Activated gamma-delta T cell treated with Interleukin-2 at 50 U/mL for 16 hours (primary cell): ENCODE measurements around the gene TMCO6.
"Not testable (repeated sequence)": the region's sequence is repeated elsewhere in the genome, so short reads cannot be mapped to it uniquely, and the experiment has no call there.

ENCODE experiments used
- DNase-seq: peaks from one replicate; pipeline ENCODE4 v3.0.0-alpha.2; 2020

The TMCO6 gene

GRCh38 chr5:140631036-140631417 is 8.2 kb upstream of the TMCO6 start:
- no peak for DNase-seq

GRCh38 chr5:140631831-140632365 is 7.4 kb upstream of the TMCO6 start:
- DNase-seq = peak; percentile 15

GRCh38 chr5:140632366-140633020 is 6.8 kb upstream of the TMCO6 start:
- DNase-seq = peak; percentile 34

DNA sequence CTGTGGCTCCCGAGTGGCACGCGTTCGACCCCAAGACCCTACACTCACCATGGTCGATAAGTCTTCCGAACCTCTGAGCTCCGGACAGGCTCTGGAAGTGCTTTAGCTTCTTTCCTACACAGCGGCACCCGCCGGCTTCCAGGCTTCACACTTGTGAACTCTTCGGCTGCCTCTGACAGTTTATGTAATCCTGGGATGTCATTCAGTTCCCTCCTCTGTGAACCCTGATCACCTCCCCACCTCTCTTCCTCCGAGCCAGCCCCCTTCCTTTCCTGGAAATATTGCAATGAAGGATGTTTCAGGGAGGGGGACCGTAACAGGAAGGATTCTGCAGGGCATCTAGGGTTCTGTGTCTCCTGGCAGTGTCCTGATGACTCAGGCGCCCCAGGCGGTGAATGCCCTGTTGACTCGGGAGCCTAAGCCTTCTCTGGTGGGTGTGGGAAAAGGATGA is 6.2 kb upstream of the TMCO6 start, which contains the start of gene CD14:
CD14 (minus strand) TSS at position 155 of the 451 bp plus-strand sequence; CDS start at position 51, 104 bp downstream.
- no peak for DNase-seq

- DNase-seq = no peak
These were observed 5.8 kb upstream of the TMCO6 start for GRCh38 chr5:140633501-140633900.

DNA sequence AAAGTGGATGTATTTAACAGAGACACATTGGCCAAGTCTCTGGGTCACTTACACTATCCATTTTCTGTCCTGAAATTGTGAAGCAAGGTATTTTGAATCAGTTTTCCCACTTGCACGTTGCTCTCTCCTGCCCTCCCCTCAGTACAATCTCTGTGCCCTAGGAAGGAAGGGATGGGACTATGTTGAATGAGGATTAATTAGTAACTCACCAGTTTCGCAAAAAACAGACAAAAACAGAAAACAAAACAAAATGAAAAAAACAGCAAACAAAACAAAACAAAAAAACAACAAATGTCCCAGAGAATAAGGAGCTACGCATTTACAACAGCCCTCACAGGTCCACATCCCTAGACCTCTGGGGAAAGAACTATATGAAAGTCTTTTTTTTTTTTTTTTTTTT is 5.1 kb upstream of the TMCO6 start:
- no peak for DNase-seq

- no peak for DNase-seq
These were observed 3.7 kb upstream of the TMCO6 start for GRCh38 chr5:140635291-140636257.

DNA sequence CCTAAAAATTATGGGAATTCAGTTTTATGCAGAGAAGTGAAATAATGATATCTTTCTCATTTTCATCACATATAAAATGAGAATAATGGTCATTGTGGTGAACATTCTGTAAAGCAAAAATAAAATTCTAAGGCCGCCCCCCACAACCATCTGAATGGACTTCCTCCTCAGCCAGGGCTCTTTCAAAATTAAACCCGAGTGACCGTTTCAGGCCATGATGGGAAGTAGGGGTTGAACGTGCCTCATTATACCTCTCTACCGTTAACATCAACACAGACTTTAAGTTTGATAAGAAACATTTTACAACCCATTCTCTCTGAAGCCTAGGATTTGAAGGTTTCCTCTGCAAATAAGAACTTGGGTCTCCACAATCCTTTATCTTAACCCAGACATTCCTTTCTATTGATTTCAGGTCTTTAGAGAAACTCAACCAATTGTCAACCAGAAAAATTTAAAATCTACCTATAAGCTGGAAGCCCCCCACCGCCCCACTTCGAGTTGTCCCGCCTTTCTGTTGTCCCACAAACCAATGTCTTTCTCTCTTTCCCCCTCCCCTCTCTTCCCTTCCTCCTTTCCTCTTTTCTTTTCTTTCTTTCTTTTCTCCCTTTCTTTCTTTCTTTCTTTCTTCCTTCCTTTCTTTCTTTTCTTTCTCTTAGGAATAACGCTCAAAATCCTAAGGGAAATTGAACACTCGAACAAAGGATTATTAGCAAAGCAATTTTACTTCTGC is 1.7 kb upstream of the TMCO6 start:
- DNase-seq = no peak

DNA sequence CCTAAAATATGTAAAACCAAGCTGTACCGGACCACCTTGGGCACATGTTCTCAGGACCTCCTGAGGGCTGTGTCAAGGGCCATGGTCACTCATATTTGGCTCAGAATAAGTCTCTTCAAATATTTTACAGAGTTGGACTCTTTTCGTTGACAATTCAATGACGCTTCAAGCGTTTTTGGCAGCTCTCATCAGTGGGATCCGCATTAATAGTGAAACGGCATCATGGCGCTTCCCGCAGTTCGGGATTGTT is 428 bp upstream of the TMCO6 start:
- not testable (repeated sequence) for DNase-seq

DNA sequence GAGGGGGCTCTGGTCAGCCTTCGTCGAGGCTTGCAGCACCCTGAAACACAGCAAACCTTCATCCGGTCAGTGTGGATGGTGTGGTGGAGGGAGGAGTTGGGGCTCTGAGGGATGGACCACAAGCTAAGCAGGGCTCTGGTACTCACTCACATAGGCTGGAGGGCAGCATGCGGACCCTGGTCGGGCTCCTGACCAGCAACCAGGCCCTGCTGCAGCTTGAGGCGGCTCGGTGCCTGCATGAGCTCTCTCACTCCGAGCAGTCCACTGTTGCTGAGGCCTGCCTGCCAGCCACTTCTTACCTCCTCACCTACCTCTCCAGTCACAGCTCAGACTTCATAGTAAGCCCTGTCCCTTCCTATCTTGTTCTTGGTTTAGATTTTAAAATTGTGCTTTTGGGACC is 2.5 kb downstream of the TMCO6 start:
- no peak for DNase-seq

DNA sequence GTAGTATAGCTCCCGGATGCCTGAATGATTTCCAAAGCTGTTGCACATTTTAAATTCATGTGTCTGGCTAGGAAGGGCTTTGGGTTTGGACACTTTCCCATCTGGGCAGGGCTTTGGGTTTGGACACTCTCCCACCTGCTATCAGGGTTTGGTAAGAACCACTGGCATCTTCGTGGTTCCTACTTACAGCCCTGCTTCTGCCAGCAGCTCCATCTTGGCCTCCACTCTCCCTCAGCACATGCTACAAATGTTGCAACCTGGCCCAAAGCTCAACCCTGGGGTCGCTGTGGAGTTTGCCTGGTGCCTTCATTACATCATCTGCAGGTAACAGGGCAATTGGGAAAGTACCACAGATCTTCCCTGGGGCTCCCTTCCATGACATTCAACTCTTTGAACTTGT is 3.5 kb downstream of the TMCO6 start:
- no peak for DNase-seq

DNA sequence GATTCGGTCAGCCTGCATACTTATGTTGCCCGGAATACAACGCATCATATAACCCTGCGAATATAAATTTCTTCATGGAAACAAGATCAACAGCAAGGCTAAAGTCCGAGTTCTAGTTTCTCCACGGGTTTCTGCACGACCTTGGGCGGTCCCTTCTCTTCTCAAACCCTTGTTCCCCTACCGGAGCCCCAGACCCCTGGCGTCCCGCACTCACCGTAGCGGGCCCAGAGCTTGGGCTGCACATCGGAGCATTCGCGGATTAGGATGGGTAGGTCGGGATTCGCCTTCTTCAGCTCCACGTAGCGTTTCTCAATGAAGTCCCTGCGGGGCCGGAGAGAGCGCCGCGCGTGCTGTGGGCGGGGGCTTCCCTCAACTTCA is 7.8 kb downstream of the TMCO6 start:
- no peak for DNase-seq

DNA sequence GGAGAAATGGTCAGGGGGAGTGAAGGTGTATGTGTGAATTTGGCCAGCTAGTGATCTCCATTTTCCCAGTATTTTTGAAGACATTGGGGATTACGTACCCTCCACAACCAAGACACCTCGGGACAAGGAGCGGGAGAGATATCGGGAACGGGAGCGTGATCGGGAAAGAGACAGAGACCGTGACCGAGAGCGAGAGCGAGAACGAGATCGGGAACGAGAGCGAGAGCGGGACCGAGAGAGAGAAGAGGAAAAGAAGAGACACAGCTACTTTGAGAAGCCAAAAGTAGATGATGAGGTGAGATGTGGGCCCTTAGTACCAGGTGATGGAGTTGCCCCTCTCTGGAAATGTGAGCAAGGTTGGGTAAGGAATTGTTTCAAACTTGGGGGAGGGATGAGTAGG is 19.6 kb downstream of the TMCO6 start:
- no peak for DNase-seq

DNA sequence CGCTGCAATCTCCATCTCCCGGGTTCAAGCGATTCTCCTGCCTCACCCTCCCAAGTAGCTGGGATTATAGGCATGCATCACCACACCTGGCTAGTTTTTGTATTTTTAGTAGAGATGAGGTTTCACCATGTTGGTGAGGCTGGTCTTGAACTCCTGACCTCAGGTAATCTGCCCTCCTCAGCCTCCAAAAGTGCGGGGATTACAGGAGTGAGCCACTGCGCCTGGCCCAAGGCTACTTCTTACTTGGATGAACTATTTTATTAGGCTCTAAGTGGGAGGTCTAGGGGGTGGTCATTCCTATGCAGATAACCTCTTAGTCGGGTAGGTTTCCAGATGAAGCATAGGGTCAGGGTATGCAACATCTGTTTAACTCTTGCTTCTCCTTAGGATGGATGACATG is 21.1 kb downstream of the TMCO6 start:
- not testable (repeated sequence) for DNase-seq

- DNase-seq = no peak
These were observed 24.7 kb downstream of the TMCO6 start for GRCh38 chr5:140664030-140664358.

- peak; percentile 96 for DNase-seq
These were observed 25.3 kb downstream of the TMCO6 start, which contains the start of gene WDR55 for GRCh38 chr5:140664359-140665119. WDR55 (plus strand) TSS chr5:140664904; CDS start chr5:140664913, 9 bp downstream.

DNA sequence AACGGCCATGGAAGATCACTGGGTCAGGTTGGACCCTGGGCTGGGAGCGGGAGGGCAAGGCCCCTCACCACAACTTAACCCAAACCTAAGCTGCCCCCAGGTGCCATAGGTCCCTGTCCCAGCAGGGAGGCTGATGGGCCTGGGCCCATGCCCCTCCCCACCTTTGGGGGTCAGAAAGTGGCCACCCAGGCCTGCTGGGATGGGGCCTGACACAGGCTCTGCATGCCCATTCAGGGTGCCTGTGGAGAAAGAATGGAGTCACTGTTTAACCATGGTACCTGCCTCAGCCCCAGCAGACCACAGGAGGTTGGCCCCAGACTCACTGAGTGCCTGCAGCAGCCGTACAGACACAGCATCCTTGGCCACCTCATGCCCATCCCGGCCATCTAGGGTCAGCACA is 31.8 kb downstream of the TMCO6 start:
- DNase-seq = not testable (repeated sequence)

- no peak for DNase-seq
These were observed 32.3 kb downstream of the TMCO6 start for GRCh38 chr5:140671472-140672125.

GRCh38 chr5:140672455-140673186 is 33.4 kb downstream of the TMCO6 start:
- DNase-seq = no peak

DNA sequence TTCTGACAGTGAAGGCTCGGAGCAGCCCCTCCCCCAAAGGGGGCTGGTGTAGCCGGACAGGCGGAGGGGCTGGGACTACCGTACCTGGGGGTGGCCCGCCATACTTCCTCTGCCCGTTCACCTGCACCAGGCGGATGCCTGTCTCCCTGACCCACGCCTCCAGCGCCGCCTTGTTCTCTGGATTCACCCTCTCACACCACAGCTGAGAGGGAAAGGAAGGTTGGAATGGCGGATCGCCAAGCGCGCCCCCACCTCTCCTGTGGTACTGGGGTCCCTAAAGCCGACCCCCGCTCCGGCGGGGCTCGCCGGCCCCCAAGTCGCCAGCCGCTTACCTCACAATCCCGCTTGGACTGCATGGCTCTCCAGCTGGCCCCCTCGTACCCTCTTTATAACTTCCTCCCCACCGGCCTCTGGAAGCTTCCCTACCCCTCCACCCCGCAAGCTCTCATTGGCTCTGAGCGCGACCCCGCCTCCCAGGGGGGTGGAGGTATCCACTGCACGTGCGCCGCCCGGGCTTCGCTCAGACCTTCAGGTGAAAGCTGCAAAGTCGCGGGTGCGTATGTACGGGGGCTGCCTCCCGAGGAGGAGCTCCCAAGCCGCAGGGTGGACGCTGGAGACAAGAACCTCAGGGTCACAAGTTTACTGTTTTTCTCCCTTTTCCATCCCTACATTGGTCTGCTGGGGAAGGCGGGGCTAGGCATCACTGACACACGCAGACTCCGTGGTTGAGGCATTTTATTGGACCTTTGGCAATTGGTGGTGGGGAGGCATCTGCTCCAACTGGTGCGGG is 34.1 kb downstream of the TMCO6 start, which contains the start of gene DND1:
DND1 (minus strand) TSS at position 390 of the 790 bp plus-strand sequence; CDS start at position 356, 34 bp downstream.
- DNase-seq = no peak
